ENCODE measurements around the gene GRIN3B. TPM values are rescaled to one million over a fixed set of nuclear protein-coding genes. Genes with fewer than 3 reads are reported as not detected.

Gene GRIN3B
- polyA plus RNA-seq, 2 of the 4 experiments (the other 2 are of a cell fraction): 0.67 to 1.5 TPM

GRCh38 chr19:963486-963951 is 36.7 kb upstream of the GRIN3B start:
- Histone ChIP-seq H3K4me1 (peaks cover 28% of the 10 kb centered on the region), H3K4me3 (no peak overlapping the region), H3K9me3 (no peaks in the 10 kb centered on the region), H3K27ac (no peak overlapping the region), H3K4me2 (no peak overlapping the region)
- ChIA-PET POLR2A (no interaction called here), CTCF (interaction anchor here (2.1 kb wide), 1 partner anchor 20 kb away, joined by 5 read pairs; the partner anchor contains the start of gene WDR18)
- WGBS (ENCODE audit: missing lambda C conversion rate): 86% methylated on average over 8 of the region's 11 CpGs
- FAIRE-seq (no peak), ATAC-seq (no peak), DNase-seq (ENCODE audit: low read depth in 1 of 2, low spot score in 1 of 2) (no peak)
- TF ChIP-seq CTCF (IDR thresholded peaks at IDR 0.05): no peak
- TF ChIP-seq ZC3H11A (IDR thresholded peaks at IDR 0.05): no peak
- no peak for TF ChIP-seq ESRRA (IDR thresholded peaks at IDR 0.05; ENCODE audit: borderline replicate concordance, low read length)

- DNase-seq (ENCODE audit: low read depth in 1 of 2, low spot score in 1 of 2) (no peak), FAIRE-seq (no peak), ATAC-seq (no peak)
- POLR2A ChIA-PET: no interaction called here
- H3K4me3 ChIP-seq: no peak overlapping the region
- no peak for TF ChIP-seq SREBF2 (IDR thresholded peaks at IDR 0.05)
- no peak for TF ChIP-seq MAX (IDR thresholded peaks at IDR 0.05)
- no peak for TF ChIP-seq RFX5 (IDR thresholded peaks at IDR 0.05)
- TF ChIP-seq TFCP2L1 (CRISPR knock-in tag; IDR thresholded peaks at IDR 0.05): no peak
- no peak for TF ChIP-seq NR3C1 (IDR thresholded peaks at IDR 0.05)
- no peak overlapping the region for H3K27ac ChIP-seq
- H3K4me1 ChIP-seq: peaks cover 22% of the 10 kb centered on the region
- CTCF ChIA-PET: interaction anchor here (0.8 to 2.1 kb wide), 2 partner anchors 18 to 20 kb away, joined by 3 to 5 read pairs; partner anchors contain the start of gene WDR18
- H3K9me3 ChIP-seq: no peaks in the 10 kb centered on the region
- WGBS (ENCODE audit: missing lambda C conversion rate): 95% methylated on average over 7 of the region's 16 CpGs
- no peak overlapping the region for H3K4me2 ChIP-seq
These were observed 36.1 kb upstream of the GRIN3B start for GRCh38 chr19:964116-964520.

- ChIA-PET CTCF (interaction anchor here (0.7 to 2.1 kb wide), 3 partner anchors 19 to 33 kb away, joined by 3 to 5 read pairs (median 5); partner anchors contain the start of gene WDR18), POLR2A (interaction anchor here (0.8 kb wide), 1 partner anchor 19 kb away, joined by 3 read pairs; the partner anchor contains the start of gene WDR18)
- Histone ChIP-seq H3K4me2 (no peak overlapping the region), H3K4me1 (peaks cover 14% of the 10 kb centered on the region), H3K4me3 (no peak overlapping the region), H3K9me3 (no peaks in the 10 kb centered on the region), H3K27ac (no peak overlapping the region)
- FAIRE-seq: no peak
- peak in 1 of 2 experiments; percentile 65 for DNase-seq (ENCODE audit: low read depth in 1 of 2, low spot score in 1 of 2)
- whole genome bisulfite sequencing (ENCODE audit: missing lambda C conversion rate): 95% methylated on average over 17 of the region's 19 CpGs
- TF ChIP-seq RFX5 (IDR thresholded peaks at IDR 0.05): no peak
- no peak for ATAC-seq
These were observed 35.2 kb upstream of the GRIN3B start for GRCh38 chr19:964761-965694.

- no peak; a peak in 1 of 6 replicates for ATAC-seq
- WGBS (ENCODE audit: missing lambda C conversion rate): 88% methylated on average over 15 of the region's 17 CpGs
- peaks cover 14% of the 10 kb centered on the region for H3K4me1 ChIP-seq
- peaks cover 9% of the 10 kb centered on the region; the same call in 2 of the 3 replicates for H3K9me3 ChIP-seq
- no peak for FAIRE-seq
- DNase-seq (ENCODE audit: low read depth in 1 of 2, low spot score in 1 of 2): no peak
- POLR2A ChIA-PET: no interaction called here
- no peak overlapping the region for H3K4me3 ChIP-seq
- TF ChIP-seq RFX5 (IDR thresholded peaks at IDR 0.05) (no peak), ELK1 (IDR thresholded peaks at IDR 0.05; ENCODE audit: low read depth, low read length) (no peak), FOSB (CRISPR knock-in tag; IDR thresholded peaks at IDR 0.05) (no peak), NFE2L2 (conservative IDR thresholded peaks at IDR 0.05; ENCODE audit: low read length) (no peak), HMGXB4 (CRISPR knock-in tag; IDR thresholded peaks at IDR 0.05; ENCODE audit: borderline replicate concordance) (no peak), MAZ (IDR thresholded peaks at IDR 0.05; ENCODE audit: borderline replicate concordance, low read depth, low read length) (no peak), KDM1A (IDR thresholded peaks at IDR 0.05; ENCODE audit: low read depth) (no peak), CBX8 (IDR thresholded peaks at IDR 0.05) (no peak), CEBPB (IDR thresholded peaks at IDR 0.05) (no peak), BCL3 (IDR thresholded peaks at IDR 0.05) (no peak), CTCF (IDR thresholded peaks at IDR 0.05) (no peak), BHLHE40 (IDR thresholded peaks at IDR 0.05; ENCODE audit: low read depth, low read length) (no peak)
- no peak overlapping the region for H3K27ac ChIP-seq
- H3K4me2 ChIP-seq: no peak overlapping the region
- CTCF ChIA-PET: interaction anchor here (0.7 to 1.6 kb wide), 3 partner anchors 10 to 75 kb away, joined by 3 to 5 read pairs (median 4); no protein-coding TSS in a partner anchor
These were observed 33.6 kb upstream of the GRIN3B start for GRCh38 chr19:966485-967088.

Measured in A549 (cell line).